Anterior cingulate cortex (tissue), 58 donors: ENCODE measurements around the gene TXNDC11.

ENCODE experiments used
- DNase-seq, 58 donors: peaks; one replicate each; lab custom pipeline; 2025; lab: John Stamatoyannopoulos, UW

TXNDC11 gene

GRCh38 chr16:11666103-11667055 is 76.3 kb downstream of the TXNDC11 start:
- no peak for DNase-seq

- no peak for DNase-seq
Observed at GRCh38 chr16:11665071-11665491, 77.6 kb downstream of the TXNDC11 start.

- DNase-seq = no peak
Observed at GRCh38 chr16:11662582-11662981, 80.1 kb downstream of the TXNDC11 start.

GRCh38 chr16:11660565-11660964 is 82.1 kb downstream of the TXNDC11 start:
- no peak for DNase-seq

GRCh38 chr16:11658896-11659708 is 83.6 kb downstream of the TXNDC11 start:
- DNase-seq = peak in 9 of 58 donors; percentile 6 to 43 (median 15)

GRCh38 chr16:11657556-11657955 is 85.1 kb downstream of the TXNDC11 start:
- no peak for DNase-seq

GRCh38 chr16:11655655-11656054 is 87.0 kb downstream of the TXNDC11 start:
- no peak for DNase-seq

- DNase-seq = no peak
Observed at GRCh38 chr16:11651796-11652195, 90.9 kb downstream of the TXNDC11 start.

GRCh38 chr16:11650641-11651591 is 91.7 kb downstream of the TXNDC11 start:
- no peak for DNase-seq

- no peak for DNase-seq
Observed at GRCh38 chr16:11649276-11649675, 93.4 kb downstream of the TXNDC11 start.

- no peak for DNase-seq
Observed at GRCh38 chr16:11642765-11643116, 99.9 kb downstream of the TXNDC11 start.

- peak in 27 of 58 donors; percentile 4 to 43 (median 14) for DNase-seq
Observed at GRCh38 chr16:11640987-11641817, 101.5 kb downstream of the TXNDC11 start.

- peak in 54 of 58 donors; percentile 14 to 86 (median 60) for DNase-seq
Observed at GRCh38 chr16:11639925-11640899, 102.4 kb downstream of the TXNDC11 start.

GRCh38 chr16:11639008-11639562 is 103.6 kb downstream of the TXNDC11 start:
- DNase-seq = no peak

- no peak for DNase-seq
Observed at GRCh38 chr16:11638140-11638539, 104.5 kb downstream of the TXNDC11 start.

GRCh38 chr16:11637320-11637719 is 105.3 kb downstream of the TXNDC11 start:
- DNase-seq = no peak

GRCh38 chr16:11636172-11636721 is 106.4 kb downstream of the TXNDC11 start:
- no peak for DNase-seq
